Suprapubic skin (tissue), 4 donors: ENCODE results near the gene NEDD9.

Source experiments
- CTCF ChIP-seq, 2 donors: fragments of 200-600 bp in 1 of 2; fragments of 450-650 bp in 1 of 2; sonication (generic) in 1 of 2; IDR thresholded peaks; one replicate each; pipeline ENCODE4 v1.5.1; 2016 to 2019; ENCODE audit warnings: antibody characterized with exemption in 2 of 2, mild to moderate bottlenecking in 1 of 2, moderate library complexity in 1 of 2
- EP300 ChIP-seq: sonication (generic); formaldehyde crosslinking; IDR thresholded peaks from one replicate; pipeline ENCODE4 v1.6.1; 2017; ENCODE audit warnings: antibody characterized with exemption
- POLR2A ChIP-seq, 2 donors: fragments of 450-650 bp; IDR thresholded peaks; one replicate each; pipeline ENCODE4 v1.6.1; 2017; ENCODE audit warnings: antibody characterized with exemption in 2 of 2, mild to moderate bottlenecking in 2 of 2, moderate library complexity in 2 of 2
- POLR2AphosphoS5 ChIP-seq, 3 donors: sonication (generic); formaldehyde crosslinking; IDR thresholded peaks; one replicate each; pipeline ENCODE4 v1.6.1; 2017; ENCODE audit warnings: antibody characterized with exemption in 3 of 3

DNA sequence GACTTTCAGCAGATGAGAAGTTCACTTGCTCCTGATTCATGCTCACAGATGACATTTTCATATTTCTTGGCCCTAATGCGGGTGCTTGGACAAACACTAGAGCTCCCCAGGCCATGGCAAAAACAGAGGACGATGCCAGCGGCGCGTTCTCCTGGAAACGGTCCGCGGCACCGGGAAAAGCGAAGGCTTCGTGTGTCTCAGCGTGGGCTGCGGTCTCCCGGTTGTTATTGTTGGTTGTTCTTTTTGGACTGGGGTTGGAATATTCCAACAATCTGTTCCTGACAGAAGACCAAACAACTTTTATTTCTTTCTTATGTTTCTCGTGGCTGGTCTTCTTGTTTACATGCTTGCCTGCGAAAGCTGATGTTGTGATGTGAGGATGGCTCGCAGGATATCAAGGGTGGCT is 46.8 kb upstream of the NEDD9 start:
- TF ChIP-seq CTCF (IDR thresholded peaks at IDR 0.05) (no peak), POLR2AphosphoS5 (IDR thresholded peaks at IDR 0.05) (no peak), EP300 (no peak), POLR2A (IDR thresholded peaks at IDR 0.05) (no peak)
